Endothelial cell of umbilical vein (primary cell): ENCODE results near the gene EID2B. TPM values are rescaled to one million over a fixed set of nuclear protein-coding genes. Genes with fewer than 3 reads are reported as not detected.

ENCODE experiments used
- BruUV-seq: library from RNA; stranded (reverse); fragments of 400-500 nt; replicated peaks from 2 replicates; lab custom pipeline; 2021; lab: Mats Ljungman, UMichigan
- CTCF ChIA-PET: fragments of 300-600, 350-600 bp; sonication (Branson Sonifier 250); formaldehyde crosslinking; loops from one replicate; lab custom pipeline; 2021; ENCODE audit warnings: antibody characterized with exemption, inconsistent platforms; lab: Charles Lee
- POLR2A ChIA-PET: fragments of 300-600, 350-600 bp; sonication (Branson Sonifier 250); formaldehyde crosslinking; loops from one replicate; lab custom pipeline; 2021; ENCODE audit warnings: antibody characterized with exemption, inconsistent platforms; lab: Charles Lee
- DNase-seq: peaks from one replicate; pipeline ENCODE4 v3.0.0-alpha.2; 2011; ENCODE audit warnings: low read depth, low spot score
- FAIRE-seq: peaks from 2 replicates; lab custom pipeline; 2011; peaks lifted over from hg19 to GRCh38; lab: Jason Lieb, UNC
- H2AFZ ChIP-seq: 2 replicates; pipeline ENCODE4 v1.6.0; 2012; ENCODE audit warnings: low read depth, low read length, control low read depth, inconsistent platforms
- H3K27ac ChIP-seq: 2 replicates; pipeline ENCODE4 v1.5.1; 2011; ENCODE audit warnings: low read depth, mild to moderate bottlenecking, control low read depth, low read length, moderate library complexity; ENCODE audit not compliant: insufficient read depth
- H3K27me3 ChIP-seq, 2 experiments: 2 replicates each; pipeline versions ENCODE4 v1.6.0 to v1.6.1; 2011; ENCODE audit warnings: low read length in 2 of 2, mixed read lengths in 1 of 2; ENCODE audit not compliant: control insufficient read depth in 2 of 2, insufficient read depth in 2 of 2
- H3K36me3 ChIP-seq, 2 experiments: 2 replicates in 1 of 2; 3 replicates in 1 of 2; pipeline ENCODE4 v1.5.1; 2011; ENCODE audit warnings: low read length in 2 of 2, mild to moderate bottlenecking in 1 of 2, moderate library complexity in 1 of 2; ENCODE audit not compliant: control insufficient read depth in 2 of 2, insufficient read depth in 2 of 2; ENCODE audit errors: extremely low read depth in 1 of 2
- H3K4me1 ChIP-seq: 3 replicates; pipeline ENCODE4 v1.5.1; 2011; ENCODE audit warnings: mild to moderate bottlenecking, low read length; ENCODE audit not compliant: control insufficient read depth, insufficient read depth; ENCODE audit errors: extremely low read depth
- H3K4me2 ChIP-seq: 2 replicates; pipeline ENCODE4 v1.6.1; 2011; ENCODE audit warnings: low read length, control low read depth, mixed read lengths; ENCODE audit not compliant: insufficient read depth
- H3K4me3 ChIP-seq, 3 experiments: fragments of 200-600 bp in 1 of 3; sonication (generic), shearing (Covaris generic) in 1 of 3; replicated peaks in 1 of 3; 2 replicates each; pipeline ENCODE4 v1.5.1; 2011 to 2016; ENCODE audit warnings: control low read depth in 3 of 3, low read length in 3 of 3, mild to moderate bottlenecking in 2 of 3, inconsistent platforms in 1 of 3, low read depth in 1 of 3, moderate library complexity in 1 of 3; ENCODE audit not compliant: insufficient read depth in 1 of 3
- H3K79me2 ChIP-seq: 2 replicates; pipeline ENCODE4 v1.6.0; 2012; ENCODE audit warnings: low read length, inconsistent platforms; ENCODE audit not compliant: control insufficient read depth, insufficient read depth
- H3K9ac ChIP-seq: replicated peaks from 2 replicates; pipeline ENCODE3; 2011; ENCODE audit warnings: low read length, control low read depth; ENCODE audit not compliant: insufficient read depth; ENCODE audit errors: extremely low read depth
- H3K9me1 ChIP-seq: replicated peaks from 3 replicates; pipeline ENCODE4 v1.6.0; 2011; ENCODE audit warnings: mild to moderate bottlenecking, low read length; ENCODE audit not compliant: control insufficient read depth, insufficient read depth; ENCODE audit errors: extremely low read depth
- H3K9me3 ChIP-seq: replicated peaks from 2 replicates; pipeline ENCODE4 v1.5.1; 2012; ENCODE audit warnings: low read length, inconsistent platforms; ENCODE audit not compliant: control insufficient read depth, insufficient read depth
- H4K20me1 ChIP-seq: replicated peaks from 2 replicates; pipeline ENCODE3; 2011; ENCODE audit warnings: mild to moderate bottlenecking, low read length; ENCODE audit not compliant: control insufficient read depth, insufficient read depth; ENCODE audit errors: extremely low read depth
- EZH2 ChIP-seq: IDR thresholded peaks from 2 replicates; pipeline ENCODE4 v1.6.1; 2012; ENCODE audit warnings: borderline replicate concordance, low read depth, mild to moderate bottlenecking, moderate library complexity, low read length, inconsistent platforms; ENCODE audit not compliant: severe bottlenecking
- FOS ChIP-seq: IDR thresholded peaks from 2 replicates; pipeline ENCODE4 v1.6.1; 2011; ENCODE audit warnings: mild to moderate bottlenecking, low read length, moderate library complexity, borderline replicate concordance; ENCODE audit not compliant: insufficient read depth
- GATA2 ChIP-seq: IDR thresholded peaks from 2 replicates; pipeline ENCODE4 v1.7.0; 2011; ENCODE audit warnings: low read depth, mild to moderate bottlenecking, moderate library complexity, mixed read lengths, low read length; ENCODE audit not compliant: insufficient read length, insufficient read depth
- POLR2A ChIP-seq: IDR thresholded peaks from 2 replicates; pipeline ENCODE4 v1.6.1; 2012; ENCODE audit warnings: low read depth, mild to moderate bottlenecking, control low read depth, low read length
- POLR2AphosphoS5 ChIP-seq: IDR thresholded peaks from 2 replicates; pipeline ENCODE4 v1.6.1; 2012; ENCODE audit warnings: low read depth, mild to moderate bottlenecking, control low read depth, low read length, moderate library complexity; ENCODE audit not compliant: insufficient read depth
- dilution Hi-C: fragments of 300-500 bp; cut with MboI; formaldehyde crosslinking; loops from one replicate; pipeline ENCODE4 v1.15.0; 2019; ENCODE audit warnings: low sequenced_read_pairs; ENCODE audit not compliant: extremely low pct_ligation_motif_present
- intact Hi-C: fragments of 100-400 bp; cut with micrococcal nuclease; formaldehyde crosslinking; loops from one replicate; pipeline ENCODE4 v1.10.0; 2022
- polyA plus RNA-seq, 4 experiments: library from polyadenylated mRNA; depleted of rRNA in 3 of 4; stranded (reverse) in 3 of 4; unstranded in 1 of 4; fragments of >200 nt; gene quantifications; 2 replicates each; pipeline versions ENCODE4 v1.2.1 to v1.2.3, GENCODE V29; 2011 to 2012; ENCODE audit warnings: missing spikeins in 1 of 4
- total RNA-seq: library from RNA; stranded (reverse); gene quantifications from 2 replicates; pipeline ENCODE4 v1.2.3, GENCODE V29; 2021
- TF ChIP-seq, protein P1 (sequence below): IDR thresholded peaks from 2 replicates; pipeline ENCODE4 v1.6.1; 2011; ENCODE audit not compliant: insufficient read depth, insufficient read length
- TF ChIP-seq, protein P2 (sequence below), 2 donors: IDR thresholded peaks; 1 replicate in 1 of 2; 2 replicates in 1 of 2; pipeline ENCODE4 v1.5.1; 2011; ENCODE audit warnings: low read length in 2 of 2, mild to moderate bottlenecking in 2 of 2, moderate library complexity in 2 of 2, control low read depth in 1 of 2, inconsistent platforms in 1 of 2, low read depth in 1 of 2; ENCODE audit not compliant: insufficient read depth in 1 of 2; ENCODE audit errors: extremely low read depth in 1 of 2

EID2B gene
- total and polyA plus RNA-seq, 2 donors (not counting 3 experiments of a cell fraction or from before 2014, with no cell fraction given): 1.7 to 3.9 TPM

DNA sequence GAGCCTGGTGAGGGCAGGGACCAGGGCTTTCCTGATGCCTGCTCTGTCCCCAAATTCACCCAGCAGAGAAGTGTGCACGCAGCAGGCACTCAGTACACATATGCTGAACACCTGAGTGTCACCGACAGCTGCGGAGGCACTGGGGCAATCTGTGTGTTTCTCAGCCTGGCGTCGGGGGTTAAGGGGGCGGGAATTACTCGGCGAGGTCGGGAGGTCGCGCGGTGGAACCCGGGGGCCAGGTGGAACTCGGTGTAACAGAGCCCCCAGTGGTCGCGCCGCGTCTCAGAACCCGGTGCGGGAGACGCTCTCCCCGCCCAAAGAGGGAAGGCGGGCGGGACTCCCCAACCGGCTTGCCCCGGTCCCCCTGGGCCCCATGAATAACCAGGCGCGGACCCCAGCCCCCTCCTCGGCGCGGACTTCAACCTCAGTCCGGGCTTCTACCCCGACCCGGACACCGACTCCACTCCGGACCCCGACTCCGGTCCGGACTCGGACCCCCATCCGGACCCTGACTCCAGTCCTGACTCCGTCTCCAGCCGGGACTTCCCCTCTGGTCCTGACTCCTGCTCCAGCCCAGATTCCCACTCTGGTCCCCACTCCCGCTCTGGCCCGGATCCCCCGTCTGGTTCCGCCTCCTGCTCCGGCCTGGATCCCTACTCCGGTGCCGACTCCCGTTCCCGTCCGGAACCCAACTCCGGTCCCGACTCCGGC is 17.7 kb downstream of the EID2B start, which contains the start of gene SELENOV:
Gene SELENOV, plus strand, starts transcription at position 300 of the 711 bp plus-strand sequence. Its CDS starts 74 bp downstream, at position 374.
- no TSS peak for BruUV-seq
- no peak within 1 kb of the TSS for H2AFZ ChIP-seq
- no peak within 1 kb of the TSS for H3K9ac ChIP-seq
- peaks cover 42 to 48% of the 10 kb centered on the region in 2 experiments for H3K27me3 ChIP-seq
- no peaks in the 10 kb centered on the region for H3K79me2 ChIP-seq
- ChIA-PET POLR2A (no interaction called here), CTCF (interaction anchor here (1.0 to 1.4 kb wide), 4 partner anchors 10 to 27 kb away, joined by 3 to 6 read pairs (median 3); no protein-coding TSS in a partner anchor)
- no peak within 1 kb of the TSS for H3K4me2 ChIP-seq
- DNase-seq (no peak), FAIRE-seq (no peak)
- intact Hi-C loops (no loop called here), dilution Hi-C loops (no loop called here)
- H3K4me3 ChIP-seq: no peak within 1 kb of the TSS
- no peaks in the 10 kb centered on the region for H3K36me3 ChIP-seq
- TF ChIP-seq POLR2AphosphoS5 (no peak), POLR2A (no peak), GATA2 (no peak), EZH2 (peak; percentile 95), FOS (no peak)
- TF ChIP-seq, protein P1, sequence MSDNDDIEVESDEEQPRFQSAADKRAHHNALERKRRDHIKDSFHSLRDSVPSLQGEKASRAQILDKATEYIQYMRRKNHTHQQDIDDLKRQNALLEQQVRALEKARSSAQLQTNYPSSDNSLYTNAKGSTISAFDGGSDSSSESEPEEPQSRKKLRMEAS: no peak
- TF ChIP-seq, protein P2, sequence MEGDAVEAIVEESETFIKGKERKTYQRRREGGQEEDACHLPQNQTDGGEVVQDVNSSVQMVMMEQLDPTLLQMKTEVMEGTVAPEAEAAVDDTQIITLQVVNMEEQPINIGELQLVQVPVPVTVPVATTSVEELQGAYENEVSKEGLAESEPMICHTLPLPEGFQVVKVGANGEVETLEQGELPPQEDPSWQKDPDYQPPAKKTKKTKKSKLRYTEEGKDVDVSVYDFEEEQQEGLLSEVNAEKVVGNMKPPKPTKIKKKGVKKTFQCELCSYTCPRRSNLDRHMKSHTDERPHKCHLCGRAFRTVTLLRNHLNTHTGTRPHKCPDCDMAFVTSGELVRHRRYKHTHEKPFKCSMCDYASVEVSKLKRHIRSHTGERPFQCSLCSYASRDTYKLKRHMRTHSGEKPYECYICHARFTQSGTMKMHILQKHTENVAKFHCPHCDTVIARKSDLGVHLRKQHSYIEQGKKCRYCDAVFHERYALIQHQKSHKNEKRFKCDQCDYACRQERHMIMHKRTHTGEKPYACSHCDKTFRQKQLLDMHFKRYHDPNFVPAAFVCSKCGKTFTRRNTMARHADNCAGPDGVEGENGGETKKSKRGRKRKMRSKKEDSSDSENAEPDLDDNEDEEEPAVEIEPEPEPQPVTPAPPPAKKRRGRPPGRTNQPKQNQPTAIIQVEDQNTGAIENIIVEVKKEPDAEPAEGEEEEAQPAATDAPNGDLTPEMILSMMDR (IDR thresholded peaks at IDR 0.05; ENCODE audit: extremely low read depth in 1 of 2, insufficient read depth in 1 of 2, low read depth in 1 of 2, low read length in 2 of 2): peak in 1 of 2 donors; percentile 7
- no peaks in the 10 kb centered on the region for H4K20me1 ChIP-seq
- H3K27ac ChIP-seq: no peak within 1 kb of the TSS
- H3K9me1 ChIP-seq: no peaks in the 10 kb centered on the region
- no peaks in the 10 kb centered on the region for H3K4me1 ChIP-seq
- H3K9me3 ChIP-seq: no peaks in the 10 kb centered on the region
